Measurements from ENCODE around the gene FOXO1.
A peak's percentile ranks its signal among the peaks of the same experiment; 100 is the strongest.

FOXO1 gene

GRCh38 chr13:40609972-40610726 lies 56.3 kb downstream of the FOXO1 start:
- no peak for DNase-seq (ENCODE audit: low read depth, low spot score)

GRCh38 chr13:40608308-40608707 lies 58.1 kb downstream of the FOXO1 start:
- DNase-seq (ENCODE audit: low read depth, low spot score): no peak

- DNase-seq (ENCODE audit: low read depth, low spot score): no peak
These were observed 60.9 kb downstream of the FOXO1 start for GRCh38 chr13:40605573-40605972.

- DNase-seq (ENCODE audit: low read depth, low spot score): no peak
These were observed 62.3 kb downstream of the FOXO1 start for GRCh38 chr13:40604135-40604534.

GRCh38 chr13:40600149-40600751 lies 66.2 kb downstream of the FOXO1 start:
- DNase-seq (ENCODE audit: low read depth, low spot score): no peak

- no peak for DNase-seq (ENCODE audit: low read depth, low spot score)
These were observed 66.7 kb downstream of the FOXO1 start for GRCh38 chr13:40599747-40600146.

- DNase-seq (ENCODE audit: low read depth, low spot score): no peak
These were observed 67.3 kb downstream of the FOXO1 start for GRCh38 chr13:40599124-40599523.

GRCh38 chr13:40598569-40598968 lies 67.9 kb downstream of the FOXO1 start:
- DNase-seq (ENCODE audit: low read depth, low spot score): no peak

GRCh38 chr13:40597735-40598365 lies 68.6 kb downstream of the FOXO1 start:
- DNase-seq (ENCODE audit: low read depth, low spot score): no peak

GRCh38 chr13:40596484-40596883 lies 70.0 kb downstream of the FOXO1 start:
- DNase-seq (ENCODE audit: low read depth, low spot score): no peak

GRCh38 chr13:40595693-40596092 lies 70.7 kb downstream of the FOXO1 start:
- no peak for DNase-seq (ENCODE audit: low read depth, low spot score)

GRCh38 chr13:40592035-40592434 lies 74.4 kb downstream of the FOXO1 start:
- no peak for DNase-seq (ENCODE audit: low read depth, low spot score)

GRCh38 chr13:40591091-40591490 lies 75.3 kb downstream of the FOXO1 start:
- DNase-seq (ENCODE audit: low read depth, low spot score): no peak

GRCh38 chr13:40590112-40590862 lies 76.2 kb downstream of the FOXO1 start:
- no peak for DNase-seq (ENCODE audit: low read depth, low spot score)

GRCh38 chr13:40589285-40590109 lies 76.9 kb downstream of the FOXO1 start:
- peak; percentile 27 for DNase-seq (ENCODE audit: low read depth, low spot score)

GRCh38 chr13:40588101-40588500 lies 78.3 kb downstream of the FOXO1 start:
- no peak for DNase-seq (ENCODE audit: low read depth, low spot score)

GRCh38 chr13:40586886-40587565 lies 79.4 kb downstream of the FOXO1 start:
- no peak for DNase-seq (ENCODE audit: low read depth, low spot score)

GRCh38 chr13:40585911-40586471 lies 80.5 kb downstream of the FOXO1 start:
- DNase-seq (ENCODE audit: low read depth, low spot score): no peak

- no peak for DNase-seq (ENCODE audit: low read depth, low spot score)
These were observed 82.7 kb downstream of the FOXO1 start for GRCh38 chr13:40583738-40584137.

GRCh38 chr13:40582531-40582930 lies 83.9 kb downstream of the FOXO1 start:
- no peak for DNase-seq (ENCODE audit: low read depth, low spot score)

- DNase-seq (ENCODE audit: low read depth, low spot score): no peak
These were observed 85.2 kb downstream of the FOXO1 start for GRCh38 chr13:40581277-40581579.

Data from astrocyte of the hippocampus (primary cell).